ENCODE data around the gene SIRPA. TPM values are rescaled to one million over a fixed set of nuclear protein-coding genes. Genes with fewer than 3 reads are reported as not detected.

The SIRPA gene
- total and polyA plus RNA-seq, 2 experiments from 2014 or later, result 93.3 to 101 TPM

DNA sequence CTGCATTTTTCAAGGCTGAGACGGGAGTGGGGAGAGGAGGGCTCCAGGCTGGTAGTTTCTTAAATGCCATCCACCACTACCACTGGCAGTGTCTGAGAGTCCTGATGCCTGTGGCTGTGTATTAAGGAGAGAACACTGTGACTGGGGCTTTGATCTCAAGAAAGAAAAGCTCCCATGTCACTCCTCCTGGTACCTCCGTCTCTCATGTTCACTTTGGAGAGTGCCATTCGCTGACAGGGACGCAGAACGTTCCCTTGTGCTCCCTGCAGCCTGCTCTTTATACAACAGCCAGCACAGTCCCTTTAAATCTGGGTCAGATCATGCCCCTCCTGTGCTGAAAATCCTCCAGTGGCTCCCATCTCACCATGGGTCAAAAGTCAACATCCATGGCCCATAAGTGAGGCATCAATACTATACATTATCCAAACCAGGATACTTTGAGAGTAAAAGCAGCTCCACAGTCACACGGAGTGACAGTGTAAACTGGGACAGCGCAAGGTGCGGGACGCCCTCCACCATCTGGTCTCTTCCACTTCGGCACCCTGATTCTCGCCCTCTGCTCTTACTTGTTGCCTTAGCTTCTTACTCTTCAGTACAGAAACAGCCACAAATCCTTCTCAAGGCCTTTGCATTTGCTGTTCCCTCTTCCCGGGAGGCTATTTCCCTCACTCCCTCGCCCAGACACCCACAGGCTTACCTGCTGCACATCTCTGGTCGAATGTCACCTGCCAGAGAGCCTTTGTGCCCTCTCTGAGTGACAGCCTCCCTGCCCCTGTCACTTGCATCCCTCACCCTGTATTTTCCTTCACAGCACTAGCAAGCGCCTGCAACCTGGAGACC lies 78.6 kb downstream of the SIRPA start:
- Histone ChIP-seq H3K27me3 (replicated peaks; ENCODE audit: insufficient read depth) (peaks cover 60% of the 10 kb centered on the region), H3K79me2 (ENCODE audit: insufficient read depth) (no peaks in the 10 kb centered on the region), H3K9ac (no peak overlapping the region), H3K4me2 (ENCODE audit: unreplicated experiment) (no peak overlapping the region), H3K9me2 (ENCODE audit: insufficient read depth) (no peaks in the 10 kb centered on the region), H3F3A (ENCODE audit: insufficient read depth) (no peaks in the 10 kb centered on the region), H3K4me1 (ENCODE audit: insufficient read depth) (no peaks in the 10 kb centered on the region), H4K20me1 (ENCODE audit: insufficient read depth) (no peaks in the 10 kb centered on the region), H2AFZ (no peak overlapping the region), H3K4me3 (no peak overlapping the region), H3K36me3 (ENCODE audit: low read depth) (no peaks in the 10 kb centered on the region), H3K27ac (no peak overlapping the region), H3K9me3 (ENCODE audit: low read depth) (no peaks in the 10 kb centered on the region)
- no peak for DNase-seq
- TF ChIP-seq EZH2phosphoT487 (IDR thresholded peaks at IDR 0.05; ENCODE audit: insufficient read depth, low read depth), result no peak
- no peak for TF ChIP-seq EZH2 (IDR thresholded peaks at IDR 0.05; ENCODE audit: insufficient read depth, poor library complexity, severe bottlenecking)
- in situ Hi-C loops (cut with MboI), result loop anchor here (10.0 kb wide), 1 partner anchor 201 kb away; no protein-coding TSS in a partner anchor
- 41 to 43% methylated on average over 15 of the region's 15 CpGs for WGBS, 2 experiments (ENCODE audit: low coverage in 1 of 2, low lambda C conversion rate in 2 of 2, missing lambda C conversion rate in 2 of 2)

DNA sequence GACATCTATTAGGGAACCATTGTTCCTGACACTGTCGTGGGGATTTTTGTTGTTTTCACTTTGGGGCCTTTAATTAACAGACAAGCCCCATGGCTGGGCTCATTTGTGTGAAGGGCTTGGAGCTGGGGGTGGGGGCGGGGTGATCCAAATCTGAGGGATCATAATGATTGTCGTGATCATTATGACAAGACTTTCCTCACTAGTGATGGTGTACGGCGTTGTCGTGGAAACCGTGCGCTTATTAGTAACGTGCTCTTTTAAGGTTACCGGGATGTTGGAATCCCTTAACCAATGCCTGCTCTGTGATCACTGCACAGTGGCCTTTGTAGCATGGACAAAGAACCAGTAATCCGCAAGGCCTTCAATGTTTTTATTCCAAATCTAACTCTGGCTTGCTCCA lies 80.1 kb downstream of the SIRPA start:
- WGBS, 2 experiments (ENCODE audit: low coverage in 1 of 2, low lambda C conversion rate in 2 of 2, missing lambda C conversion rate in 2 of 2), result 59 to 68% methylated on average over 11 of the region's 11 CpGs
- no peaks in the 10 kb centered on the region for H3F3A ChIP-seq (ENCODE audit: insufficient read depth)
- in situ Hi-C loops (cut with MboI), result loop anchor here (10.0 kb wide), 1 partner anchor 200 kb away; no protein-coding TSS in a partner anchor
- no peak overlapping the region for H2AFZ ChIP-seq
- H3K27ac ChIP-seq, result no peak overlapping the region
- no peak overlapping the region for H3K9ac ChIP-seq
- H3K79me2 ChIP-seq (ENCODE audit: insufficient read depth), result no peaks in the 10 kb centered on the region
- TF ChIP-seq EZH2 (IDR thresholded peaks at IDR 0.05; ENCODE audit: insufficient read depth, poor library complexity, severe bottlenecking) (no peak), EZH2phosphoT487 (IDR thresholded peaks at IDR 0.05; ENCODE audit: insufficient read depth, low read depth) (no peak)
- H3K27me3 ChIP-seq (replicated peaks; ENCODE audit: insufficient read depth), result peaks cover 70% of the 10 kb centered on the region
- no peaks in the 10 kb centered on the region for H3K9me2 ChIP-seq (ENCODE audit: insufficient read depth)
- H4K20me1 ChIP-seq (ENCODE audit: insufficient read depth), result no peaks in the 10 kb centered on the region
- no peak overlapping the region for H3K4me2 ChIP-seq (ENCODE audit: unreplicated experiment)
- DNase-seq, result no peak
- H3K4me3 ChIP-seq, result no peak overlapping the region
- H3K36me3 ChIP-seq (ENCODE audit: low read depth), result no peaks in the 10 kb centered on the region
- H3K9me3 ChIP-seq (ENCODE audit: low read depth), result no peaks in the 10 kb centered on the region
- no peaks in the 10 kb centered on the region for H3K4me1 ChIP-seq (ENCODE audit: insufficient read depth)

DNA sequence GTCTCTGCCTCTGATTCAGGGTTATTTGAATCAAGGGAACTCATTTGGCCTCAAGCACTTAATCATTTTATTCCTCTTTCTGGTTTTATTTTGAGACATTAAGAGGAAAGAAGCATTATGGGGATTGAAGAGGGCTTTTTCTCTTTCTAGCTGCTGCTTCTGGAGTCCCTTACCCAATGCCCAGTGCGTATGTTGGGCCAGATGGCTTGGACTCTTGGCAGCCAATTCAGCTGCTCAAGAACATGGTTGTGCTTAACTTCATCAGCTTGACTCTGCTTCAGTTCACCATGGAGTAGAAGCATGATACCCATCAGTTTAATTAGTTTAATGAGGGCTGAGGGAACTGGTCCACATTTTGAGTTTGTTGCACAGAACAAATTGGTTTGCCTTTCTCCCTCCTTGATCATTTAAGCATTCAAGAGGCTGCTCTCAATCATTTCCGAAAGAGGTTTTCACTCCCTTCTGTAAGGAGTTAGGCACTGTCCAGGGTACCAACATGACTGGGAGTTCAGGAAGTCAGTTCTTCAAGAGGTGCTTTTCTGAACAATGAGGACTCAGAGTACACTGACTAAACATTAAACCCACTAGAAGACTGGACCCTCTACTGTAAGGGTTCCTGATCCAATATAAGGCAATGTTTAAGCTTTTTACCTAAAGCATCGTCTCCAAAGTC lies 84.0 kb downstream of the SIRPA start:
- Histone ChIP-seq H3K4me1 (ENCODE audit: insufficient read depth) (no peaks in the 10 kb centered on the region), H3F3A (ENCODE audit: insufficient read depth) (no peaks in the 10 kb centered on the region), H3K36me3 (ENCODE audit: low read depth) (no peaks in the 10 kb centered on the region), H4K20me1 (ENCODE audit: insufficient read depth) (no peaks in the 10 kb centered on the region), H3K4me3 (no peak overlapping the region), H3K27ac (no peak overlapping the region), H3K9ac (no peak overlapping the region), H3K79me2 (ENCODE audit: insufficient read depth) (no peaks in the 10 kb centered on the region), H3K4me2 (ENCODE audit: unreplicated experiment) (no peak overlapping the region), H3K9me2 (ENCODE audit: insufficient read depth) (no peaks in the 10 kb centered on the region), H3K27me3 (replicated peaks; ENCODE audit: insufficient read depth) (peaks cover 79% of the 10 kb centered on the region), H3K9me3 (ENCODE audit: low read depth) (no peaks in the 10 kb centered on the region), H2AFZ (no peak overlapping the region)
- 12 to 17% methylated on average over 3 of the region's 3 CpGs for WGBS, 2 experiments (ENCODE audit: low coverage in 1 of 2, low lambda C conversion rate in 2 of 2, missing lambda C conversion rate in 2 of 2)
- peak; percentile 22 for DNase-seq
- no peak for TF ChIP-seq EZH2phosphoT487 (IDR thresholded peaks at IDR 0.05; ENCODE audit: insufficient read depth, low read depth)
- no peak for TF ChIP-seq EZH2 (IDR thresholded peaks at IDR 0.05; ENCODE audit: insufficient read depth, poor library complexity, severe bottlenecking)
- in situ Hi-C loops (cut with MboI), result loop anchor here (10.0 kb wide), 1 partner anchor 196 kb away; no protein-coding TSS in a partner anchor

DNA sequence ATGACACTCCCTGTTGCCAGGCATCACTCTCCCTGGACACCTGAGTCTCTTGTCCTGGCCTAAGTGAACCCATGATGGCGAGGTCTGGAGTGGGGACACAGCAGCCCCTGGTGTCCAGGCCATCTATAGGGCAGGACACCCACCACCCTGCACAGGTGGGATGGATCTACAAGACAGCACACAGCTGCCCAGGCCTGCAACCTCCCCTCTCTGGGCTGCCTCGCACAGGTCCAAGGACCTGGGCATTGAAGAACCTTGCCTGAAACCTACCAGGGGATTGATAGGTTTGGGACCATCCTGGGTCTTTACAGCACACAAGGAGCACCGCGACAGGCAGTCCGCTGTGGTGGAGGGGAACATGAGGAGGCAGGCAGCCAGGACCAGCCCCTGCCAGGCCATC lies 87.5 kb downstream of the SIRPA start:
- no peak for TF ChIP-seq EZH2phosphoT487 (IDR thresholded peaks at IDR 0.05; ENCODE audit: insufficient read depth, low read depth)
- no peak for TF ChIP-seq EZH2 (IDR thresholded peaks at IDR 0.05; ENCODE audit: insufficient read depth, poor library complexity, severe bottlenecking)
- Histone ChIP-seq H3K4me3 (no peak overlapping the region), H2AFZ (no peak overlapping the region), H3K27ac (no peak overlapping the region), H3K4me2 (ENCODE audit: unreplicated experiment) (no peak overlapping the region), H3K79me2 (ENCODE audit: insufficient read depth) (no peaks in the 10 kb centered on the region), H4K20me1 (ENCODE audit: insufficient read depth) (no peaks in the 10 kb centered on the region), H3F3A (ENCODE audit: insufficient read depth) (no peaks in the 10 kb centered on the region), H3K9me2 (ENCODE audit: insufficient read depth) (no peaks in the 10 kb centered on the region), H3K27me3 (replicated peaks; ENCODE audit: insufficient read depth) (peaks cover 75% of the 10 kb centered on the region), H3K4me1 (ENCODE audit: insufficient read depth) (no peaks in the 10 kb centered on the region), H3K9ac (no peak overlapping the region), H3K9me3 (ENCODE audit: low read depth) (no peaks in the 10 kb centered on the region), H3K36me3 (ENCODE audit: low read depth) (no peaks in the 10 kb centered on the region)
- WGBS, 2 experiments (ENCODE audit: low coverage in 1 of 2, low lambda C conversion rate in 2 of 2, missing lambda C conversion rate in 2 of 2), result 63 to 70% methylated on average over 5 of the region's 5 CpGs
- no peak for DNase-seq
- in situ Hi-C loops (cut with MboI), result no loop called here

All from GM23248 (cell line).